ENCODE measurements around the gene TUBGCP2. TPM values are rescaled to one million over a fixed set of nuclear protein-coding genes. Genes with fewer than 3 reads are reported as not detected.

Gene TUBGCP2
- total and polyA plus RNA-seq, 11 donors: 33.5 to 49.5 (median 38.2) TPM

GRCh38 chr10:133259602-133259989 lies 49.1 kb downstream of the TUBGCP2 start:
- 60 to 73% (median 72%) methylated on average over 7 to 12 of the region's 12 CpGs for WGBS, 4 donors
- intact Hi-C loops (cut with DNase I): loop anchor here in 1 of 10 donors (5.0 kb wide), 1 partner anchor 692 kb away; no protein-coding TSS in a partner anchor
- no peaks in the 10 kb centered on the region for H3K9me3 ChIP-seq
- H3K36me3 ChIP-seq: no peaks in the 10 kb centered on the region
- TF ChIP-seq POLR2A (IDR thresholded peaks at IDR 0.05): no peak
- TF ChIP-seq, protein P1, sequence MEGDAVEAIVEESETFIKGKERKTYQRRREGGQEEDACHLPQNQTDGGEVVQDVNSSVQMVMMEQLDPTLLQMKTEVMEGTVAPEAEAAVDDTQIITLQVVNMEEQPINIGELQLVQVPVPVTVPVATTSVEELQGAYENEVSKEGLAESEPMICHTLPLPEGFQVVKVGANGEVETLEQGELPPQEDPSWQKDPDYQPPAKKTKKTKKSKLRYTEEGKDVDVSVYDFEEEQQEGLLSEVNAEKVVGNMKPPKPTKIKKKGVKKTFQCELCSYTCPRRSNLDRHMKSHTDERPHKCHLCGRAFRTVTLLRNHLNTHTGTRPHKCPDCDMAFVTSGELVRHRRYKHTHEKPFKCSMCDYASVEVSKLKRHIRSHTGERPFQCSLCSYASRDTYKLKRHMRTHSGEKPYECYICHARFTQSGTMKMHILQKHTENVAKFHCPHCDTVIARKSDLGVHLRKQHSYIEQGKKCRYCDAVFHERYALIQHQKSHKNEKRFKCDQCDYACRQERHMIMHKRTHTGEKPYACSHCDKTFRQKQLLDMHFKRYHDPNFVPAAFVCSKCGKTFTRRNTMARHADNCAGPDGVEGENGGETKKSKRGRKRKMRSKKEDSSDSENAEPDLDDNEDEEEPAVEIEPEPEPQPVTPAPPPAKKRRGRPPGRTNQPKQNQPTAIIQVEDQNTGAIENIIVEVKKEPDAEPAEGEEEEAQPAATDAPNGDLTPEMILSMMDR (IDR thresholded peaks at IDR 0.05): no peak
- no peaks in the 10 kb centered on the region for H3K27me3 ChIP-seq
- no peak for ATAC-seq
- H3K4me1 ChIP-seq: peaks cover 5 to 69% (median 37%) of the 10 kb centered on the region in 12 donors
- no peak overlapping the region for H3K4me3 ChIP-seq
- no peak for DNase-seq
- peak overlapping the region in 5 of 12 donors; percentile 25 to 94 (median 57) for H3K27ac ChIP-seq

- Histone ChIP-seq H3K27ac (peak overlapping the region in 11 of 12 donors; percentile 3 to 94 (median 57)), H3K4me3 (peak overlapping the region in 1 of 12 donors; percentile 15), H3K27me3 (no peaks in the 10 kb centered on the region), H3K9me3 (no peaks in the 10 kb centered on the region), H3K36me3 (no peaks in the 10 kb centered on the region), H3K4me1 (peaks cover 5 to 68% (median 37%) of the 10 kb centered on the region in 12 donors)
- intact Hi-C loops (cut with DNase I): loop anchor here in 1 of 10 donors (5.0 kb wide), 1 partner anchor 692 kb away; no protein-coding TSS in a partner anchor
- ATAC-seq (peak; percentile 20 to 51 (median 32)), DNase-seq (peak; percentile 72 to 87 (median 84))
- 54 to 60% (median 58%) methylated on average over 18 to 24 of the region's 24 CpGs for WGBS, 4 donors
- TF ChIP-seq, protein P1 (IDR thresholded peaks at IDR 0.05): no peak
- no peak for TF ChIP-seq POLR2A (IDR thresholded peaks at IDR 0.05)
These were observed 49.7 kb downstream of the TUBGCP2 start for GRCh38 chr10:133258818-133259601.

- 67 to 77% (median 71%) methylated on average over 14 to 21 of the region's 21 CpGs for WGBS, 4 donors
- ATAC-seq (no peak), DNase-seq (peak in 1 of 5 donors; percentile 50)
- Histone ChIP-seq H3K27me3 (no peaks in the 10 kb centered on the region), H3K9me3 (no peaks in the 10 kb centered on the region), H3K4me1 (peaks cover 5 to 68% (median 37%) of the 10 kb centered on the region in 12 donors), H3K36me3 (no peaks in the 10 kb centered on the region), H3K27ac (peak overlapping the region in 10 of 12 donors; percentile 6 to 94 (median 57)), H3K4me3 (peak overlapping the region in 2 of 12 donors; percentile 12 to 25)
- TF ChIP-seq, protein P1 (IDR thresholded peaks at IDR 0.05): no peak
- no peak for TF ChIP-seq POLR2A (IDR thresholded peaks at IDR 0.05)
- intact Hi-C loops (cut with DNase I): loop anchor here in 1 of 10 donors (5.0 kb wide), 1 partner anchor 691 kb away; no protein-coding TSS in a partner anchor
These were observed 50.4 kb downstream of the TUBGCP2 start for GRCh38 chr10:133258066-133258817.

Measured in heart left ventricle (tissue), 16 donors.